ENCODE results near the gene PDE5A.

- no peak for TF ChIP-seq CTCF (optimal IDR thresholded peaks at IDR 0.05 in 1 of 3, IDR thresholded peaks at IDR 0.05 in 1 of 3, conservative IDR thresholded peaks at IDR 0.05 in 1 of 3; ENCODE audit: extremely low read depth in 1 of 3, insufficient read depth in 2 of 3, low read length in 3 of 3)
- TF ChIP-seq EZH2 (IDR thresholded peaks at IDR 0.05; ENCODE audit: low read length) = no peak
Measured at GRCh38 chr4:119477412-119478053, 151.1 kb downstream of the PDE5A start.

Data from keratinocyte (primary cell).